CD4-positive, alpha-beta T cell treated with Interferon alpha-2 for 1 hour (primary cell): ENCODE results near the gene EPS8L2.

Source experiments
- DNase-seq, 2 donors: peaks; one replicate each; pipeline ENCODE4 v3.0.0-alpha.2; 2020 to 2022

Gene EPS8L2

DNA sequence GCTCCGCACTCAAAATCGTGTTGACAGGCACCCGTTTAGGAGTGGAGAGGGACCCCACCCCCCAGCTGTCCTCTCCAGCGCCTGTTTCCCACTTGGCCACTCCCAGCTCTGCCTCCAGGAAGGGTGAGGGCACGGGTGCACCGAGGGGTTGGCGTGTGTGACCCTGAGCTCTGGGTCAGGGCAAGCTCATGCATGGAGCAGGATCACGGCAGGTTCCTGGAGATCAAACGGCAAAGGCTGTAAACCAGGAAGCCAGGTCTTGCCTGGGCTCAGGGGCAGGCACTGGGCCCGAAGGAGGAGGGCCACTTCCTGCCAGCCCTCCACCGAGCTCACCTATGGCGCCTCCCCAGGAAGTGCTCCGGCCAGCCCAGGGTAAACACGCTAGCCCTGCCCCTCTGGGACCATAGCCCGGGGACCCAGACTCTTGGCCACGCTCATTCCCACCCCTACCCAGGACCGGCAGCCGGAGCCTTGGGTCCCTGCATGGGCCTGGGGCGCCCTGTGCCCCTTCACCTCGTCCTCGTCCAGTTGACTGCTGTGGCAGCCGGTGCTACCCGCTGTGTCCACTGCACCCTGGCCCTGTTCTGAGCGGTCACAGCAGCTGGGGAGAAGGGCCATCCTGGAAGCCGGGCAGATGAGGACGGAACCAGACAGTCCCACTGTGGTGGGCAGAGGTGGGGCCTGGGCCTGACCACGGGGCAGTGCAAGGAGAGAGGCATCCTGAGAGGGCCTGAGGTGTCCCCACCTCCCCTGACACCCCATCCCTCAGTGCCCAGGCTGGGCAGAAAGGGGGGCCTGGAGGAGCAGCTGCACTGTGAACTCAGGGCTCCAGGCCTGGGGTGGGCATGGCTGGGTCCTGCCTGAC, 1.0 kb upstream of the EPS8L2 start:
- DNase-seq, result no peak

DNA sequence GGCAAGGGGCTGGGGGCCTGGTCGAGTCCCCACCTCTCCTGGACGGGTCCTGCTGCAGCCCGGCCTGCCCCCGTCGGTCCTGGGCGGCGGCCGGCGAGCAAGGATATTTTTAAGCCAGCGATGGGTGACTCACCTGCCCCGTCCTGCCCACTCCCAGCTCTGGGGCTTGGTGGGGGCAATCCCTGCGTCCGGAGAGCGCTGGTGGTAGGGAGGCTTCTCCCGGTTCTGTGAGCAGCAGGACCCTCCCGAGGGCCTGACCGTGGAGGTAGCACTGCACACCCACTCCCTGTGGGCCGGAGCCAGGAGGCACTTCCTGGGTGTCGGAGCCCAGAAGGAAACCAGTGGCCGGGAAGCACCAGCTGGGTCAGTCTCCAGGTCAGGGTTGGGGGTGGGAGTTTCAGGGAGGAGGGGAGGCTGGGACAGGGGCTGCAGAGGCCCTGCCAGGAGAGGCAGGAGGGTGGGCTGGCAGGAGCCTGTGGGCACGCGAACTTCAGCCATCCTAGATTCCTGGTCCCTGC, 467 bp downstream of the EPS8L2 start:
- no peak for DNase-seq

DNA sequence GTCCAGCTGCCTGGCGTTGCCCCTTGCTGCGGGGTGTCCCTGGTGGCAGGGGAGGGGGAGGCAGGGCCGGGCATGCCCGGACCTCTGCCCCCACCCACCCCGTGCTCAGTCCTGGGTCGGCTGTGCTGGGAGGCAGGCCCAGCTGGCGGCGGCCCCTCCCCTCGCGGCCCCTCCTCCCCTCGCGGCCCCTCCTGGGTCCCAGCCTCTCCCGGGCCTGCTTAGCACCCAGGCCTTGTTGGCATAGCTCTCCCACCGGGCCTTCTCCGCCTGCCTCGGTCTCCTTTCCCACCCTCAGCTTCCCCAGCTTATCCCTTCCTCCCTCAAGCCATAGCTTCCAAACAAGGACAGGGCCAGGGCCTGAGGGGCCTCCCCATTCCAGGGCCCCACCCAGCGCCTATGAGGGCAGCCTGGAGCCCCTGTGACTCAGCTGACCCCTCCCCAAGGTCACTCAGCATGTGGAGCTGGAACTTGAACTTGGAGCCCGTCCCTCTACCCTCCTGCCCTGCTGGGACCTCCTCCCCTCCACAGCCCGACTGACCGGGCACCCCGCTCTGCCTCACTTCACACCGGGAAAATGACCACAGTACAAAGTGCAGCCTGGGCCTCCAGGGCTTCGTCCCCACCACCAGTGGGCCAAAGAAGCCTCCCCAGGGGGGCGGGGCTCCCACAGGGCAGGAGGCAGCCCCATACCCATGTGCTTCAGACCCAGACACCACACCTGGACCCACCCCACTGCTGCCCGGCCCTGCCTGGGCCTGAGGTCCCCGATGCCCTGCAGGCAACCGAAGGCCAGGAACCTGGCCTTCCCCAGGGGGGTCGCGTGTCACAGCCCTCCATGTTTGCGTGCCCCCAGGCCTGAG, 1.2 kb downstream of the EPS8L2 start:
- no peak for DNase-seq

DNA sequence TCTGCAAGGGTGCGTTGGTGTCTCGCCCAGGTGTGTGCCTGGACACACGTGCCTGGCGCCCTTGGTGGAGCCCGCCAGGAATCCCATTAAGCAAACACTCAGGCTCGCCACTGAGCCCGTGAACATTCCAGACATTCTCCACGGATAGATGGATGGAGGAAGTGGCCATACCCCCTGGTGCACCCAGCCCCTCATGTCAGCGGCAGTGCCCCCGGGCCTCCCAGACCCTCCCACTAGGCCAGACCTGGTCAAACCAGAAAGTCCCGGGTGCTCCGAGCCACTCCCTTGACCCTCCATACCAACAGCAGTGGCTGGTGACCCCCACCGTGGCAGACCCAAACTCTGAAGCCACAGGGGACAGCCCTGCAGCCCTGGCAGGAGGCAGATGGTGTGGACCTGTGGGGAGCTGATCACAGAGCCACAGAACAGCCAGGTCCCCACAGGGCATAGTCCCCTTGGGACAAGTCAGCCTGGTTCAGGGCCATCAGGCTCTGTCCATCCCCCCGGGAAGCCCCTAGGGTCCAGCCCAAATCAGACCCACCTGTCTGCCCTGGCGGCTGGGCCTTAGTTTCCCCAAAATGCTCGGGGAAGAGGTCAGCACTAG, 1.9 kb downstream of the EPS8L2 start:
- DNase-seq, result no peak

DNA sequence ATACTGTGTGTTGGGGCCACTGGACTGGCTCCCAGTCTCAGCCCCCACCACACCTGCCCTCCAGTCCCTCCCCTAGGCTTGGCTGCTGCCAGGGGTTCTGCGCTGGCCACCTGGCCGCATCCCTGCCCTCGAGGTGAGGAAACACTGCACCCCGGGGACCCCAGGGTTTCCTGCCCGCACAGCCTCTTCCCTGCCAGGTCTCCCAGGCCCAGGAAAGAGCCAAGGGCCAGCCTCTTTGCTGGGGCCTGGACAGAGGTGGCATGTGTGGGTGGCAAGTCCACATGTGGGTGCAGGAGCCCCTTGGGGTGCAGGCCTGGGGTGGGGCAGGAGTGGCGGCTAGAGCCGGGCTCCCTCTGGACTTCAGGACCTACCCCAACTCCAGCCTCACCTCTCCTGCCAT, 2.5 kb downstream of the EPS8L2 start:
- DNase-seq, result no peak

DNA sequence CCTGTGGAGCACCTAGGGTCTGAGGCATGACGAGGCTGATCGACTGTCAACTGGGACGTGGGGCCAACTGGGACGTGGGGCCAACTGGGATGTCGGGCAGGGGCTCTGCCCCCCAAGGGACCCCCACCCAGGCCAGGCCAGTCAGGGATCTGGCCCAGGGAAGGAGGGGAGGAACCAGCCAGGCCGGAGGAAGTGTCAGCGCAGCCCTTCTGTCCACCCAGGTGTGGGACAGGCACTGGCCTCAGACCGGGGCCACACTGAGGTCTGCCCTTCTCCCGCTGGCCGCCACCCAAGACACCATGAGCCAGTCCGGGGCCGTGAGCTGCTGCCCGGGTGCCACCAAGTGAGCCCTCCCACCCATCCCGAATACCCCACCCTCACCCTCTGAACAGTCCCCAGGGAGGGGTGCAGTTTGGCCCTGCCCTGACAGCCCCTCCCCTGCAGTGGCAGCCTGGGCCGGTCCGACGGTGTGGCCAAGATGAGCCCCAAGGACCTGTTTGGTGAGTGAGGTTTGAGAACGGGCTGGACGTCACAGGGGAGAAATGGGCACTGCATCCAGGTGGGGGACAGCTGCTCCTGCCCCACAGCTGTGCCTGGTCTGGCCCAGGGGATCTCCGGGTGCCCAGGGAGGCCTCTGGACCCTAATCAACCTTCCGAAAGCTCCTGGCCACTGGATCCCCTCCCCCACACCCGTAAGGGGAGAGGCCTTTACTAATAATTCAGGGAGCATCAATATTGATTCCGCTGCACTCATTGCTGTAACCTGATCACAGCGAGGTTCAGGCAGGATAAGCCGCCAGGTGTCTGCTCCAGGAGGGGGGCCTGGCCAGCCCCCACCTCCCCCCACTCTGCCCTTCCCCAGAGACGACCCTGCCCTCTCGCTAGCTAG, 3.3 kb downstream of the EPS8L2 start:
- DNase-seq, result no peak

DNA sequence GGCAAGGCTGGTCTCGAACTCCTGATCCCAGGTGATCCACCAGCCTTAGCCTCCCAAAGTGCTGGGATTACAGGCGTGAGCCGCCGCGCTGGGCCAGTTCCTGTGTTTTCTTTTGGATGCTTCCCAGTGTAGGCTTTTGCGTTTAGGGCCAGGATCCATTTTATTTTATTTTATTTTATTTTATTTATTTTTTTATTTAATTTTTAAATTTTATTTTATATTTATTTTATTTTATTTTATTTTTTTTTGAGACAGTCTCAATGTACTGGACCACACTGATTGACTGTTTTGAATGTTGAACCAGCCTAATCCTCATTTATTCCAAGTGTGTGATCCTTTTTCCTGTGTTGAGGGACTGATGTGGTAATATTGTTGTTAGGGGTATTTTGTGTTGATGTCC, 8.4 kb downstream of the EPS8L2 start:
- no peak for DNase-seq

DNA sequence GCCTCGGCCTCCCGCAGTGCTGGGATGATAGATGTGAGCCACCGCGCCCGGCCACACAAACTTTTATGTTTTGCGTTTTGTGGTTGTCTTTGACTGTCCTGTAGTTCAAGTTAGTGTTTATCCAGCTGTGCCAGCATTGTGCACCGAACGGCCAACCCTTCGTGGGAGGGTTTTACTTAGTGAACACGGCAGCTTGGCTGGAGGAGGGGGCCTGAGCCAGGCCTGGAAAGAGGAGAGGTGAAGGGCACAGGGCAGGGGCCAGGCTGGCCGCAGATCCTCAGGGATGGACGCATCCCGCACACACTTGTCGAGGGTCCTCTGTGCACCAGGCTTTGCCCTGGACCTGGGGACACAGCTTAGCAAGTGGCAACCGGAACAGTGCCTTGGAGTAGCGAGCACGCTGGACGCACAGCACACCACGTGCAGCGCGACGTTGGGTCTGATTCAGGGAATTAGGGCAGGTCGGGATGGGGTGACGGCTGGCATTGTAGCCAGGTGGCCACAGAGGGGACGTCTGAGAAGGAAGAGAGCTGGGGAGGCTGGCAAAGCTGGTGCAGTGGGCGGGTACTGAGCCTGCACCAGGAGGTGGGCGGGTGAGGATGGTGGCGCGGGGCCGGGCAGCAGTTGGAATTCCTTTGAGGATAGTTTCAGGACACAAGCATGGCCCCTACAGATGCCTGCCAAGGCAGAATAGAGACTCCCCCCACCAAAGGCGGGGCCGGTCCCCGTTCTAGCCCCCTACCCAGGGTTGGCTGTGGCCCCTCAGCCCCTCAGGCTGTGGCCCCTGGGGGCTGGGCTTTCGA, 13.4 kb downstream of the EPS8L2 start:
- no peak for DNase-seq

DNA sequence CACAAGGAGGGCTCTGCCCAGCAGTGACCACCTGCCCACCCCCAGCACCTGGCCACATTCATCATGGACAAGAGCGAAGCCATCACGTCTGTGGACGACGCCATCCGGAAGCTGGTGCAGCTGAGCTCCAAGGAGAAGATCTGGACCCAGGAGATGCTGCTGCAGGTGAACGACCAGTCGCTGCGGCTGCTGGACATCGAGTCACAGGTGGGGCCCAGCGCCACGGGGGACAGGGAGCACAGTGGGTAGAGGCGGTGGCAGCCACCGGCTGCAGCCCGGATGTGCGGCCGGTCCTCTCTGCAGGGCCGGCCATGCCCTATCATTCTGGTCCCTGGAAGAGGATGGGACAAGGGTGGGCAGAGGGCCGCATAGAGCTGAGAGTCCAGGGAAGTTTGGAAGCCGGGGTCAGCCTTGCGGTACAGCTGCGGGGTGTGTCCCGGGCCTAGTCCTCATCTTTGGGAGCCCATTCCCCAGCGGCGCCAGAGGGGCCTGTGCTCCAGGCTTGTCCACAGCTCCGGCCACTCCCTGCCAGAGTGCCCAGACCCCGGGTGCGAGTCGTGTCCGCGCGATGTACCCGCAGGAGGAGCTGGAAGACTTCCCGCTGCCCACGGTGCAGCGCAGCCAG, 14.1 kb downstream of the EPS8L2 start:
- no peak for DNase-seq

DNA sequence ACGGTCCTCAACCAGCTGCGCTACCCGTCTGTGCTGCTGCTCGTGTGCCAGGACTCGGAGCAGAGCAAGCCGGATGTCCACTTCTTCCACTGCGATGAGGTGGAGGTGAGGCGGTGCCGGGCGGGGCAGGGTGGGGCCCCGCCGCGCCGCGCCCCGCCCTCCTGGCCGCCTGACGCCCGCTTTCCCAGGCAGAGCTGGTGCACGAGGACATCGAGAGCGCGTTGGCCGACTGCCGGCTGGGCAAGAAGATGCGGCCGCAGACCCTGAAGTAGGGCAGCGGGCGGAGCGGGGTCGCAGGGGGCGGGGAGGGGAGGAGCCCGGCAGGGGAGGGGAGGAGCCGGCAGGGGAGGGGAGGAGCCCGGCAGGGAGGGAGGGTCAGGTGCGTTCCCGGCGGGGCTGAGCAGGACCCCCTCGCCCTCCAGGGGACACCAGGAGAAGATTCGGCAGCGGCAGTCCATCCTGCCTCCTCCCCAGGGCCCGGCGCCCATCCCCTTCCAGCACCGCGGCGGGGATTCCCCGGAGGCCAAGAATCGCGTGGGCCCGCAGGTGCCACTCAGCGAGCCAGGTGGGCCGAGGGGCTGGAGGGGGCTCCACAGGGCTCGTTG, 14.7 kb downstream of the EPS8L2 start:
- DNase-seq, result peak in 1 of 2 donors; percentile 44

DNA sequence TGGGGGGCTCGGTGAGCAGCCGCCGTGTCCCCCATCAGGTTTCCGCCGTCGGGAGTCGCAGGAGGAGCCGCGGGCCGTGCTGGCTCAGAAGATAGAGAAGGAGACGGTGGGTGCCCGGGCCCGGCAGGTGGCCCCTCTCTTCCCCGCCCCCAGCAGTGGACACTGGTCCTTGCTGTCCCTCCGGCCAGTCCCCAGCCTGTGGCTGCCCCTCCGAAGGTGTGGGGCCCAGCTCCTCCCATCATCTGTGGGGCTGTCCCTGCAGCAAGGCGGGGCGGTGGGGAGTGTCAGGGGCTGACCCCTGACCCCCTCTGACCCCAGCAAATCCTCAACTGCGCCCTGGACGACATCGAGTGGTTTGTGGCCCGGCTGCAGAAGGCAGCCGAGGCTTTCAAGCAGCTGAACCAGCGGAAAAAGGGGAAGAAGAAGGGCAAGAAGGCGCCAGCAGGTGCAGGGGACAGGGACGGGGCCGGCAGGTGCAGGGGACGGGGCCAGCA, 15.3 kb downstream of the EPS8L2 start:
- DNase-seq, result no peak

DNA sequence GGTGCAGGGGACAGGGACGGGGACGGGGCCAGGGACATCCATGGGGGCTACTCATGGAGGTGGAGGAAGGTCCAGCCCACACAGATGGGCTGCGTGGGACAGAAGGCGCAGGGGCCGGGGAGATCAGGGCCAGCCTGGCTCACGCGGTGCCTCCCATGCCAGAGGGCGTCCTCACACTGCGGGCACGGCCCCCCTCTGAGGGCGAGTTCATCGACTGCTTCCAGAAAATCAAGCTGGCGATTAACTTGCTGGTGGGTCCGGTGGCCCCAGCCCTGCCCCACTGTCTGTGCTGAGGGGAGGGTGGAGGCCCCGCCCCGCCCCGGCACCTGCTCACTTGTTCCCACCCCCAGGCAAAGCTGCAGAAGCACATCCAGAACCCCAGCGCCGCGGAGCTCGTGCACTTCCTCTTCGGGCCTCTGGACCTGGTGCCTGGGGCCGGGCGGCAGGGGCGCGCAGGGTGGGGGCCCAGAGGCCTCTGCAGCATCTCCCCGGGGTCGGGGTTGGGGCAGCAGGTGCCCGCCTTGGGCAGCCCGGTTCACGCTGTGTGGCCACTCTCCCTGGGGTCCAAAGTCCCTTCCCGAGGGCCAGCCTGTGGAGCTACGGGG, 15.8 kb downstream of the EPS8L2 start:
- peak; percentile 67 to 71 for DNase-seq

DNA sequence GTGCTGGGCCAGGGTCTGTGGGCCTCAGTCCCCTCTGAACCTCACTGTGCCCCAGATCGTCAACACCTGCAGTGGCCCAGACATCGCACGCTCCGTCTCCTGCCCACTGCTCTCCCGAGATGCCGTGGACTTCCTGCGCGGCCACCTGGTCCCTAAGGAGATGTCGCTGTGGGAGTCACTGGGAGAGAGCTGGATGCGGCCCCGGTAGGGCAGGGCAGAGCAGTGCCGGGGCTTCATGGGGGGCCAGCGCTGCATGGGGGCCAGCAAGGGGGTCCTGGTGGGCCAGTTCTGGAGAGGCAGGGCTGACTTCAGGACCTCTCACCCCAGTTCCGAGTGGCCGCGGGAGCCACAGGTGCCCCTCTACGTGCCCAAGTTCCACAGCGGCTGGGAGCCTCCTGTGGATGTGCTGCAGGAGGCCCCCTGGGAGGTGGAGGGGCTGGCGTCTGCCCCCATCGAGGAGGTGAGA, 16.3 kb downstream of the EPS8L2 start:
- no peak for DNase-seq

DNA sequence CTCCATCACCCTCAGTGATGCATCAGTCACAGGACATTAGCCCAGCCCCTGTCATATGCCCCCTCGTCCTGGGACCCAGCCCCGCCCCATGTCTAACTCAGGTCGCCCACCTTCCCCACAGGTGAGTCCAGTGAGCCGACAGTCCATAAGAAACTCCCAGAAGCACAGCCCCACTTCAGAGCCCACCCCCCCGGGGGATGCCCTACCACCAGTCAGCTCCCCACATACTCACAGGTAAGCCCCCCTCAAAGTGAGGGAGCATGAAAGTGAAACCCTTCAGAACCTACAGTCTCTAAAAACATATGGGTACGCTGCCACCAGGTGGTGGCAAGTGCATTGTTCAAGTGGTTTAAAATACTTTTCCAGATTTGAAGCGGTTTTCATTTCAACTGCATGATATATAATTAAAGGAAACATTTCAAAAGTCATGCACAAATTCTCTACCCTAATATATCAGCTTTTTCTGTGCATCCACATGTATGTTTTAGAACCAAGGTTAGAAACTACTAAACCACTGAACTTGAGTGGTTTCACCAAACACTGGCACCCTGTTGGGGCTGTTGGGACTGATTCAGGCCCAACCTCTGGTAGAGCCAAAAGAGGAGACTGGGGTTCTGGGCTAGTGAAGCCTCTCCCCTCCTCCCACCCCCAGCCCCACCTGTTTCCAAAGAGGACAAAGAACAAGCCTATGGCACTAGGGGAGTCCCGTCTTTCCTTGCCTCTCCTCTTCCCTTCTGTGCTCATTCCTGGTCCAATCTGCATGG, 17.3 kb downstream of the EPS8L2 start:
- DNase-seq, result peak; percentile 66 to 75

DNA sequence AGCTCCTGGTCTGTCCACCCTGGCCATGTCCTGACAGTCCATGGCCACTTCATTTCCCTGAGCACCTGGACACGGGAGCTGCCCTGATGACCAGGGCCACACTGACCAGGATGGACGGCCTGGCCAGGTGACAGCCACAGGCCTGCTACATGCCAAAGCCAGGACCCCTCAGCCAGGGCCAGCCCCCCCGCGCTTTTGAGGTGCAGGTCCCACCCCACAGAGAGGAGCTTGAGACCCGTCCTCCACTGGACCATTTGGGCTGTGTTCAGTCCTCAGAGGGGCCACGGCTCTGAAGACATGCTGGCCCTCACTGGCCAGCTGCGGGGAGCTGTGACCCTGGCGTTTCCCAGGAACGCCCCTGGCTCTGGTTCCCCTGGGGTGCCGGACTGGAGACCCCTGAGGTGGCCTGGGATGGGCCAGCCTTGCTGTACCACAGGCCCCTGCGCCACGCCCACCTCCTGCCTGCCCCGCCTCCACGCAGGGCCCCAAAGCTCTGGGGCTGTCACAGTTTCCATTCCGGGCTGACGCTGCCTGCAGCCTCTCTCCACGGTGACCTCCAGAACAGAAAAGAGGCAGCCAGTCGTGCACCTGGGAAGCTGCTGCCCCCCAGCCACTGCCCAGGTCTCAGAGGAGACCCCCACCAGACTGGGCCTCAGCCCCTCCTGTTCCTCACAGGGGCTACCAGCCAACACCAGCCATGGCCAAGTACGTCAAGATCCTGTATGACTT, 18.2 kb downstream of the EPS8L2 start:
- DNase-seq, result no peak

DNA sequence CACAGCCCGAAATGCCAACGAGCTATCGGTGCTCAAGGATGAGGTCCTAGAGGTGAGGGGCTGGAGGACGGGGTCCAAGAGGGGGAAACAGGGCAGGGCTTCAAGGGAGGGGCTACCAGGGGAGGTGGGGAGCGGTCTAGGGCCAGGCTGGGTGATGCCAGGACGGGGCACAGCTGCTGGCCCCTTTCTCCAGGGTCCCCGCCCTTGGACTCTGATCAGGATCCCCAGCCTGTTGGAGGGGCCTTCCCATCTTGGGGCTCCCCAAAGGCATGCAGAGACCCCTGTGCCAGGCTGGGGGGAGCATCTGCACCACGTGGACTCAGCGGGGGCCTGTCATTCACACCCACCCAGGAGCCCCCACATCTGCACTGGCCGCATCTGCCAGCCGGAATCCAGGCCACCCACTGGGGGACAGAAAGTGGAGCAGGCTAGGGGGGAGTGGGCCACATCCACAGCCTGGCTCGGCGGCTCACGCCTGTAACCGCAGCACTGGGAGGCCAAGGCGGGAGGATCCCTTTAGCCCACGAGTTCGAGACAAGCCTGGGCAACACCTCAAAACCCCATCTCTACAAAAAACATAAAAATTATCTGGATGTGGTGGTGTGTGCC, 18.9 kb downstream of the EPS8L2 start:
- DNase-seq, result no peak

DNA sequence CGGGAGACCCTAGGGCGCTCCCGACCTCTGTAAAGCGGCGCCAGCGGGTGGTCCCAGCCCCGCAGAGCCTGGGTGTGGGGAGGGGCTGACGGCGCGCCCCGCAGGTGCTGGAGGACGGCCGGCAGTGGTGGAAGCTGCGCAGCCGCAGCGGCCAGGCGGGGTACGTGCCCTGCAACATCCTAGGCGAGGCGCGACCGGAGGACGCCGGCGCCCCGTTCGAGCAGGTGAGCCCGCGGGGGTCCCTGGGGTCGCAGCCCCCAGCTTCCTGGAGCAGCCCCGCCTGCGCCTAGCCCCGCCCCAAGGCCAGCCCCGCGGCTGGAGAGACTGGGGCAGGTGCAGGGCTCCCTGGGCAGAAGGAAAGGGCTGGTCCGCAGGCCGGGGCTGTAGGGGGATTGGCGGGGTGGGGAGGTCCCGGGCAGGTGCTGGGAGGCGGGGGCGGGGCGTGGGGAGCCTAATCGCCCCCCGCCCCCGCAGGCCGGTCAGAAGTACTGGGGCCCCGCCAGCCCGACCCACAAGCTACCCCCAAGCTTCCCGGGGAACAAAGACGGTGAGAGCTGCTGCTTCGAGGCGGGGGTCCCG, 19.7 kb downstream of the EPS8L2 start:
- DNase-seq, result no peak
